Activated naive CD4-positive, alpha-beta T cell treated with anti-CD3 and anti-CD28 coated beads, Interleukin-2, amount 10 ng/mL, durations not matched to agents 7 days and 5 days (primary cell): ENCODE results near the gene PDZD2.
"Not testable (repeated sequence)": the region's sequence is repeated elsewhere in the genome, so short reads cannot be mapped to it uniquely, and the experiment has no call there.

Experiments used
- CTCF ChIA-PET: fragments of 350-600 bp; sonication (Branson Sonifier 250); formaldehyde crosslinking; loops from one replicate; lab custom pipeline; 2021; ENCODE audit warnings: antibody characterized with exemption; lab: Charles Lee
- DNase-seq: peaks from one replicate; pipeline ENCODE4 v3.0.0-alpha.2; 2020
- H3K27ac Mint-ChIP-seq: one replicate; pipeline ENCODE4 v1.8.0; 2021; ENCODE audit warnings: mild to moderate bottlenecking, moderate library complexity, mixed read lengths
- H3K27me3 Mint-ChIP-seq: one replicate; pipeline ENCODE4 v1.8.0; 2021; ENCODE audit warnings: mild to moderate bottlenecking, mixed read lengths
- H3K36me3 Mint-ChIP-seq: one replicate; pipeline ENCODE4 v1.8.0; 2021; ENCODE audit warnings: mixed read lengths
- H3K4me1 Mint-ChIP-seq: one replicate; pipeline ENCODE4 v1.8.0; 2021; ENCODE audit warnings: mixed read lengths
- H3K4me3 Mint-ChIP-seq: one replicate; pipeline ENCODE4 v1.8.0; 2021; ENCODE audit warnings: mild to moderate bottlenecking, moderate library complexity, mixed read lengths
- H3K9me3 Mint-ChIP-seq: one replicate; pipeline ENCODE4 v1.8.0; 2021; ENCODE audit warnings: mixed read lengths

PDZD2 gene

DNA sequence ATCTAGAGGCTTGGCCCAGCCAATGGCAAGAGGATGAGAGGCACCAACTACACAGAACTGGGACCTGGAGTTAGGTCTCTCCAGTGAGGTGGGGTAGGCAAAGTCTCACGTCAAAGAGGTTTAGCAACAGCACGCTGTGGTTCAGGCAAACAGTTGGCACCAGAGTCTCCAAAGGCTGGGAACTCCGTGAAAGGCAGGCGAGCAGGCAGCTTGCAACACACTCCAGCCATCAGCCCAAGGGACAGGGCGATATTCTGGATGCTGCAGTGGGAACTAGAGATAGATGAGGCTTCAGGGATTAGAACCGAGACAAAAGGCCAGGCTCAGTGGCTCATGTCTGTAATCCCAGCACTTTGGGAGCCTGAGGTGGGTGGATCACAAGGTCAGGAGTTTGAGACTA lies 129.1 kb downstream of the PDZD2 start:
- Mint-ChIP-seq H3K36me3 (no peaks in the 10 kb centered on the region), H3K4me1 (no peaks in the 10 kb centered on the region), H3K27me3 (no peaks in the 10 kb centered on the region), H3K4me3 (no peak overlapping the region), H3K9me3 (no peaks in the 10 kb centered on the region), H3K27ac (no peak overlapping the region)
- CTCF ChIA-PET, result no interaction called here
- no peak for DNase-seq

DNA sequence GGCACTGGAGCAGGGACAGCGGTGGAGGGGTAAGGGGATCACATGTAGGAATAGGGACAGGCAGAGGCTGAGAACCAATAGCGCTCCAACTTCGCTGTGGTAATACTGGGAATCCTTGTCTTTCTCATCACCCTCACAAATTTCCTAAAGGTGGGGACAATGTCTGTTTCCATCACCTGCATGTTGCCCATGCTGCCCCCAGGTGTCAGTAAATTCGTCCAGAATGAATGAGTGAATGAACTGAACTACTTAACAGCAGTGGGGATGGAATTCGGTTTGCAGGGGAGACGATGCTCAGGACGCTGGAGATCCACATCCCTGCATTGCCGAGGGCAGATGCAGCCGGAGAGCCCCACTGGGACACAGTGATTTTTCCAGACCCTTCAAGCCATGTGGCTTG lies 129.9 kb downstream of the PDZD2 start:
- no peak overlapping the region for H3K27ac Mint-ChIP-seq
- no peak overlapping the region for H3K4me3 Mint-ChIP-seq
- no peaks in the 10 kb centered on the region for H3K27me3 Mint-ChIP-seq
- no peaks in the 10 kb centered on the region for H3K36me3 Mint-ChIP-seq
- CTCF ChIA-PET, result no interaction called here
- no peaks in the 10 kb centered on the region for H3K9me3 Mint-ChIP-seq
- no peak for DNase-seq
- no peaks in the 10 kb centered on the region for H3K4me1 Mint-ChIP-seq

DNA sequence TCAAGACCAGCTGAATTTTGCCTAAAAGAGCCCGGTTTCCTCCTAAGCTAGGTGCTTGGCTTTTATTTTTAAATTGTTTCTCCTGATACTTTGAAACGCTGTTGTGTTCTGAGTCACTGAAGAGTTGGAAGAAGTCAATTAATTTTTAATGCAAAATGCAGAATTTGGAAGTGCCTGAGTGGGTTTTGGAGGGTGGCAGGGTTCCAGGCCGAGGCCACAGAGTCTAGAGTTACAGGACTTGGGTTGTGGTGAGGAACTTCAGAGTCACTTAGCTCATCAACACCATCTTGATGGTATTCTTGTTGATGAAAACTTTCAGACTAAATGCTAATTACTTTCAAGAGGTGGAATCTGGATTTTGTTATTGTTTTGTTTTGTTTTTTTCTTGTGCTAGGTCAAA lies 130.6 kb downstream of the PDZD2 start:
- Mint-ChIP-seq H3K27me3 (no peaks in the 10 kb centered on the region), H3K4me3 (no peak overlapping the region), H3K36me3 (no peaks in the 10 kb centered on the region), H3K27ac (no peak overlapping the region), H3K4me1 (no peaks in the 10 kb centered on the region), H3K9me3 (no peaks in the 10 kb centered on the region)
- no peak for DNase-seq
- CTCF ChIA-PET, result no interaction called here

DNA sequence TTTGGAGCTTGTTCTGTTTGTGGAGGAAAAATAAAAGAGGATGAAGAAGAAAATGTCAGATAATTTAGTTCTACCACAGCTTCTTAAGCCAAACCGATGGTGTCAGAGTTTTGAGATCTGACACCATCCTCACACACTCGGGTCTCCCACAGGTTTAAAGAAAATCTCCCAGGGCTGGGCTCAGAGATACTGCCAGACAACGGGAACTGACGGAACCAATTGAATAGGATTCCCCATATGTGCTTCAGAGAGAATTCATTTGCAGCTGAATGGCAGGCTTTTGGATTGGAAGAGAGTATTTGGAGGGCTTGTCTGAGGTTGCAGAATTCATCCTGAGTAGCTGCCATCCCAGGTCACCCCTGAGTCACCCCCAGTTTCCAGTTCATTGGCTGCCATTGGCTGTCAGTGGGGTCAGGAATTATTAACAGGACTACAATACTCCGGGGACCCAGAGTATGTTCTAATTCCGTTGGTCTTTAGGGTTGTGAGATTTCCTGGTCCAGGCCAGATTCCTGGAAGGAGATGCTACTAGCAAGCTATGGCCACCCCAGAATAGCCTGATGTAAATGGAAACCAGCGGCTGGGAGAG lies 131.3 kb downstream of the PDZD2 start:
- DNase-seq, result no peak
- CTCF ChIA-PET, result no interaction called here
- H3K27me3 Mint-ChIP-seq, result no peaks in the 10 kb centered on the region
- H3K36me3 Mint-ChIP-seq, result no peaks in the 10 kb centered on the region
- H3K4me1 Mint-ChIP-seq, result no peaks in the 10 kb centered on the region
- H3K4me3 Mint-ChIP-seq, result no peak overlapping the region
- no peaks in the 10 kb centered on the region for H3K9me3 Mint-ChIP-seq
- no peak overlapping the region for H3K27ac Mint-ChIP-seq

DNA sequence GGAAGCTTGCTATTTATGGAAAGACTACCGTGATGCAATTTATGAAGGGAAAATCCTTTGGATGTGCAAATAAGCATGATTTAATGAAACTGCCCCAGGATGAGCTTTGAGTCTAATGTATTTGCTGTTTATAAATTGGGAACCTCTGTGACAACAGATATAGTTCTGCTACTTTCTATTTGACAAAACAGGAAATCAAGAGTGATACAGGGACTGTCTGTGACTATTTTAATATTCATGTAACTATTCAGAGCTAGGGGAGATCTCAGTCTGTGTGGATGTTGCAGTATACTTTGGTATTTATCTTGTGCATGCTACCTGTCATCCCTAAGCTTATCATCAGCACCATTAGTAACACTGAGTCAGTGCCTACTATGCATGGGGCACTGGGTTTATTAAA lies 132.1 kb downstream of the PDZD2 start:
- no peak for DNase-seq
- Mint-ChIP-seq H3K4me3 (no peak overlapping the region), H3K4me1 (no peaks in the 10 kb centered on the region), H3K36me3 (no peaks in the 10 kb centered on the region), H3K9me3 (no peaks in the 10 kb centered on the region), H3K27me3 (no peaks in the 10 kb centered on the region), H3K27ac (no peak overlapping the region)
- CTCF ChIA-PET, result no interaction called here

DNA sequence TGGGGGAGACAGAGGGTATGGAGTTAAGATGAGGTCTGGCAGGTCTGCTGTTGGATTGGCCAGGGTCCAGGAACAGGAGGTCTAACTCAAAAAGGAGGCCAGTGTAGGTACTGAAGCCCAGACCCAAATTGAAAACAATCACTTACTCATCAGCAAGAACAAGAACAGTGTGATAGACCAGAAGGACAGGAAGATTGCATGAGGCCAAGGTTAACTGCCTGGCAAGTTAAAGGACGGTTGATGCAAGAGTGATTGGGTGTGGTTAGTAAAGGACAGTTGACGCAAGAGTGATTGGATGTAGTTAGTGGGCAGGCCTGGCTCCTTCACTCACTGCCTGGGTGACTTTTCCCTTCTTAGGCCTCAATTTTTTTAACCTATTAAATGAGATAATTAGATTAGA lies 132.6 kb downstream of the PDZD2 start:
- CTCF ChIA-PET, result no interaction called here
- Mint-ChIP-seq H3K4me3 (no peak overlapping the region), H3K27ac (no peak overlapping the region), H3K9me3 (no peaks in the 10 kb centered on the region), H3K36me3 (no peaks in the 10 kb centered on the region), H3K27me3 (no peaks in the 10 kb centered on the region), H3K4me1 (no peaks in the 10 kb centered on the region)
- DNase-seq, result no peak

DNA sequence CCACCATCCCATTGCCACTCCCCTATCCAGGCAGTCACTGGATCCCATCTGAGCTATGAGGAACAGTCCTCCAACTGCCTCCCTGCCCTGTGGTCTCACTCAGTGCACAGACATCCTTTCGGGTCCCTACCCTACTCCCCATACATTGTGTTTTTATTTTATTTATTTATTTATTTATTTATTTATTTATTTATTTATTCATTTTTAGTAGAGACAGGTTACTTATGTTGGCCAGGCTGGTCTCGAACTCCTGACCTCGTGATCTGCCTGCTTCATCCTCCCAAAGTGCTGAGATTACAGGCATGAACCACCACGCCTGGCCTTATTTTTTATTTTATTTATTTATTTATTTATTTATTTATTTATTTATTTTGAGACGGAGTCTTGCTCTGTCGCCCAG lies 137.4 kb downstream of the PDZD2 start:
- H3K36me3 Mint-ChIP-seq, result not testable (repeated sequence)

DNA sequence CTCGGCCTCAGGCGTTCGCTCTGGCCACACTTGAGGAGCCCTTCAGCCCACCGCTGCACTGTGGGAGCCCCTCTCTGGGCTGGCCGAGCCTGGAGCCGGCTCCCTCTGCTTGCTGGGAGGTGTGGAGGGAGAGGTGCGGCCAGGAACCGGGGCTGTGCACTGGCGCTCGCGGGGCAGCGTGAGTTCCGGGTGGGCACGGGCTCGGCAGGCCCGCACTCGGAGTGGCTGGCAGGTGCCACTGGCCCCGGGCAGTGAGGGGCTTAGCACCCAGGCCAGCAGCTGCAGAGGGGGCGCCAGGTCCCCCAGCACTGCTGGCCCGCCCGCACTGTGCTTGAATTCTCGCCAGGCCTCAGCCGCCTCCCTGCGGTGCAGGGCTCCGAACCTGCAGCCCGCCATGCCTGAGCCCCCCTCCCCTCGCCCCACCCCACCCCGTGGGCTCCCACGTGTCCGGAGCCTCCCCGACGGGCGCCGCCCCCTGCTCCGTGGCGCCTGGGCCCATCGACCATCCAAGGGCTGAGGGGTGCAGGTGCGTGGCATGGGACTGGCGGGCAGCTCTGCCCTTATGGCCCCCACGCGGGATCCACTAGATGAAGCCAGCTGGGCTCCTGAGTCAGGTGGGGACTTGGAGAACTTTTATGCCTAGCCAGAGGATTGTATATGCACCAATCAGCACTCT lies 138.2 kb downstream of the PDZD2 start:
- H3K36me3 Mint-ChIP-seq, result no peaks in the 10 kb centered on the region
- no peak overlapping the region for H3K27ac Mint-ChIP-seq
- H3K4me1 Mint-ChIP-seq, result no peaks in the 10 kb centered on the region
- H3K27me3 Mint-ChIP-seq, result no peaks in the 10 kb centered on the region
- DNase-seq, result no peak
- CTCF ChIA-PET, result no interaction called here
- no peak overlapping the region for H3K4me3 Mint-ChIP-seq
- H3K9me3 Mint-ChIP-seq, result peaks cover 6% of the 10 kb centered on the region

More for the DNA sequence above, 137.4 kb downstream of the PDZD2 start:
- H3K9me3 Mint-ChIP-seq, DNase-seq, H3K27me3 Mint-ChIP-seq, CTCF ChIA-PET, H3K4me1 Mint-ChIP-seq, H3K4me3 Mint-ChIP-seq, H3K27ac Mint-ChIP-seq: not testable (repeated sequence)

DNA sequence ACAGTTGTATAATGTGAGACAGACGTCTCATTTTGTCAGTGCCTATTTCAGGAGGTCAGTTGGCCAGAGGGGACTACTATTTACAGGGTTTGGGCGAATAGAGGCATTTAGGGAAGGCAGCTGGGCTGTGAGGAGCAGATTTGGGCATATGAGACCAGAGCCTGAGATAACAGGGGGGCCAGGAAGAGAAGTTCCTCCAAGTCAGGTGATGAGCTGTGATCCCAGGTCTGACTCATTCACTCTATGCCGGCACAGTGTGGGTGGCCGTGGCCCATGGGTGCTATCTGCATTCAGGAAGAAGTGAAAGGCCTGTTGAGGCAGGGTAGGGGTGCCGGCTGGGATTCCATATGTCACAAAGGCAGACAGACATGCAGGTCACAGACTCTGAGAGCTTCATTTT lies 142.8 kb downstream of the PDZD2 start:
- Mint-ChIP-seq H3K27me3 (no peaks in the 10 kb centered on the region), H3K4me3 (no peak overlapping the region), H3K36me3 (no peaks in the 10 kb centered on the region), H3K4me1 (no peaks in the 10 kb centered on the region), H3K27ac (no peak overlapping the region), H3K9me3 (peaks cover 6% of the 10 kb centered on the region)
- no peak for DNase-seq
- CTCF ChIA-PET, result no interaction called here

DNA sequence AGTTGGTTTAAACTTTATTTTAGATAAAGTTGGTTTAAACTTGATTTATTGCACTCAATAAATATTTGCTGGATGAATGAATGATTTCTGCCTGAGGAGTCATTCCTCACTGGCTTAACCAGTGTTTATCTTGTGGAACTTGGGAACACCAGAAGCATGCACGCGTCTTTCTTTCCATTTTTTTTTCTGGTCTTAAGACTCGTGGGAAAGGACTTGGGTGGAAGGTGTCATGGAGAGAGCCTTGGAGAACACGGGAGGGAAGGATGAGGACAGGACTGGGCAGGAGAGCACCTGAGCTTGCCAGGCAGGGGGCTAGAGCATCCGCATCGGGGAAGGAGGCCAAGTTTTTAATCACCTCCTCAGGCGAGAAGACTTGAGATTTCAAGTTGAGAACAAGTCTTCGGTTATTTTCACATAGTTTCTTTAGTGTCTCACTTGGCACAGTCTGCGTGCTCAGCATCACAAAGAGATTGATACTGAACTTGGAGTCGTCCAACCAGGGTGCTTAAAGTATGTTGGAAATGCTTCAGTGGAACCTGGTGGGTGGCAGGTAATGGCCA lies 144.2 kb downstream of the PDZD2 start:
- H3K9me3 Mint-ChIP-seq, result no peaks in the 10 kb centered on the region
- no peak overlapping the region for H3K4me3 Mint-ChIP-seq
- no peak overlapping the region for H3K27ac Mint-ChIP-seq
- DNase-seq, result no peak
- H3K36me3 Mint-ChIP-seq, result no peaks in the 10 kb centered on the region
- H3K27me3 Mint-ChIP-seq, result no peaks in the 10 kb centered on the region
- CTCF ChIA-PET, result no interaction called here
- no peaks in the 10 kb centered on the region for H3K4me1 Mint-ChIP-seq

DNA sequence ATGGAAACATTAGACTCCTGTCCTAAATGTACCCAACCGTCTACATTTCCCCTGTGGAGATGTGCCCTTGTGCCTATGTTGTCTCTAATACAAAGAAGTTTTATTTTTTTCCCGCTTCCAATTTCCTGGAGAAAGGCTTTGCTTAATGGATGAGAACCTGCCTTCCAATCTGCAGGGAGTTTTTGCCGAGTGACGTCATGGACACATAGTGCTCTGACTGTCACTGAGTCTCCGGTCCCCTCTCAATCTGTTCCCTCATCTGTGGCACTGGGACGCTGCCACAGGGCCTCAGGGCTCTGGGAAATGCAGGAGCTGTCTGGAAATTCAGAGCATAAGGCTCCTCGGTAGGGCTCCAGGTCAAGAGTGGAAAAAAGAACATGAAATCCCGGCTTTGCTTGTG lies 144.8 kb downstream of the PDZD2 start:
- H3K4me1 Mint-ChIP-seq, result no peaks in the 10 kb centered on the region
- H3K27me3 Mint-ChIP-seq, result no peaks in the 10 kb centered on the region
- no peak overlapping the region for H3K4me3 Mint-ChIP-seq
- CTCF ChIA-PET, result no interaction called here
- DNase-seq, result no peak
- no peaks in the 10 kb centered on the region for H3K36me3 Mint-ChIP-seq
- H3K9me3 Mint-ChIP-seq, result no peaks in the 10 kb centered on the region
- no peak overlapping the region for H3K27ac Mint-ChIP-seq

DNA sequence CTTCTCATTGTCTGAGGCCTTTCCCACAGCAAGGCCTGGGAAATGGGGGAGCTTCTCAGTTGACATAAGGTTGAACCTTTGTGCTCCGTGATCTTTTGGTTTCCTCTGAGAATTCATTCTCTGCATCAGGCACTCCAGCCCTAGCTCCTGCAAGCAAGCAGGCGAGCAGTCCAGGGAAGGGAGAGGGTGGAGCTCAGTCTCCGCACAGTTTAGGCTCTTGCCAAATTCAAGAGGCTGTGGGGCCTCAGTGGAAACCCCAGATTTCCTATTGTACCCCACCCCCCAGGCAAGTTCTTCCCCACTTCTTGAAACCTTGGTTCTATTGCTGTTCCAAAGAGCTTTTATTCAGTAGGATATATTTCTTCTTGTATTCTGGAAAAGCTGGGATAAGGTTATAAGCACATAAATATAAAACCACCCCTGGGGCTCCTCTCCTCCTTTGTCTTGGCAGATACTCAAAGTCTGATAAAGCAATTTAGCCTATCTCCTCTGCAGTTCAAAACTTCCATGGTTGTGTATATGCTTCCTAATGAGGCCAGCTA lies 147.2 kb downstream of the PDZD2 start:
- Mint-ChIP-seq H3K27ac (no peak overlapping the region), H3K4me3 (no peak overlapping the region), H3K4me1 (no peaks in the 10 kb centered on the region), H3K36me3 (no peaks in the 10 kb centered on the region), H3K27me3 (no peaks in the 10 kb centered on the region), H3K9me3 (no peaks in the 10 kb centered on the region)
- CTCF ChIA-PET, result no interaction called here
- DNase-seq, result no peak

DNA sequence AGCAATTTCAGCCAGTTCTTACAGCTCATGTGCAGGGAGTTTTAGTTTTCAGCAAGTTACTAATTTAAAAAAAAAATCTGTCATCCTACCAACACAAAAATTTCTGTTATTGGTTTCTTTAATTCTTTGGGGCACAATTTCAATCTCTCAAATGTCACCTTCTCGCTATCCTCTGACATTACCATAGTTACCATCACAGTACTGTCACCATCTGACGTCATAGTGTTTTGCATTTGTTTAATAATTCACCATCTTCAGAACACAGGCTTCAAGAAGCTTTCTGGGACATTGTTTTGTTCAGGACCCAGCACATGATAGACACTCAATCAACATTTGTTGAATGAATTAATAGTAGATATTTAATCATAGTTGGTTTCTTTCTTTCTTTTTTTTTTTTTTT lies 155.1 kb downstream of the PDZD2 start:
- no peaks in the 10 kb centered on the region for H3K9me3 Mint-ChIP-seq
- H3K36me3 Mint-ChIP-seq, result no peaks in the 10 kb centered on the region
- H3K27ac Mint-ChIP-seq, result no peak overlapping the region
- no peak for DNase-seq
- H3K27me3 Mint-ChIP-seq, result no peaks in the 10 kb centered on the region
- H3K4me3 Mint-ChIP-seq, result no peak overlapping the region
- no peaks in the 10 kb centered on the region for H3K4me1 Mint-ChIP-seq
- CTCF ChIA-PET, result no interaction called here

DNA sequence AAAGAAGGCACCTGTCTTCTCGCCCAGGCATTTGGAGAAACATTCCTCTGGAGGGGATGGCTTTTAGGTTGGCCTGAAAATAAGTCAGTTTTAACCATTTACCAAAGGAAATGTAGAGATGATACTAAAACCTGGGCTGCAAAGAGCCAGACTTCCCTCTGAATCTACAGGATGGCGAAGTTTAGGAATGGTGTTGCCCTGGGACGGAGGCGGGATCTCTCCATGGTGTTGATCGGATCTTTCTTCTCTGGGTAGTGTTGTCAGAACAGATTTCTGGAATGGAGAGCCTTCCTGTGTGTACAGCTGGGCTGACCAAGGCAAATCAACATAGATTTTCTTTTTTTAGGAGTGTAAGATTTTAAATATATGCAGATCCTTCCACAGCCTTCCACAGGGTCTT lies 159.2 kb downstream of the PDZD2 start:
- CTCF ChIA-PET, result no interaction called here
- DNase-seq, result no peak
- H3K27ac Mint-ChIP-seq, result no peak overlapping the region
- no peak overlapping the region for H3K4me3 Mint-ChIP-seq
- H3K27me3 Mint-ChIP-seq, result no peaks in the 10 kb centered on the region
- H3K9me3 Mint-ChIP-seq, result no peaks in the 10 kb centered on the region
- no peaks in the 10 kb centered on the region for H3K36me3 Mint-ChIP-seq
- no peaks in the 10 kb centered on the region for H3K4me1 Mint-ChIP-seq

DNA sequence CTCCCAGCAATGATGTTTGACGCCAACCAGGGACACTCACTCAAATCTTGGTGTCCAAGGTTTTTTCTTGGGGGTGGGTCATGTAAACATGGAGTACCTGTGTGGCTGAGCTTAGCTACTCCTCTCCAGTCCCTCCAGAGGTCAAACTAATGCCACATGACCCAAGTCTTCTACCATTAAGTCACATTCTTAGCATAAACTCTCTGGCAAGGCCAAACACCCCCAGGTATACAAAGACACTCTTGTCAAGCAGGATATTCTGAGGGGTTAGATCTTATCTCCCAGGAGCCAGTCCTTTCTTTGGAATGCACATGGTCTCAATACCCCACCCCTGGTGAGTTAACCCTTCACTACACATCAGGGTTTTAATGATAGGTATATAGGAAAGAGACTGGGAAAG lies 161.4 kb downstream of the PDZD2 start:
- no peaks in the 10 kb centered on the region for H3K4me1 Mint-ChIP-seq
- H3K4me3 Mint-ChIP-seq, result no peak overlapping the region
- no peaks in the 10 kb centered on the region for H3K27me3 Mint-ChIP-seq
- no peaks in the 10 kb centered on the region for H3K9me3 Mint-ChIP-seq
- DNase-seq, result no peak
- no peak overlapping the region for H3K27ac Mint-ChIP-seq
- no peaks in the 10 kb centered on the region for H3K36me3 Mint-ChIP-seq
- CTCF ChIA-PET, result no interaction called here
